ENCODE measurements around the gene NNT.

DNA sequence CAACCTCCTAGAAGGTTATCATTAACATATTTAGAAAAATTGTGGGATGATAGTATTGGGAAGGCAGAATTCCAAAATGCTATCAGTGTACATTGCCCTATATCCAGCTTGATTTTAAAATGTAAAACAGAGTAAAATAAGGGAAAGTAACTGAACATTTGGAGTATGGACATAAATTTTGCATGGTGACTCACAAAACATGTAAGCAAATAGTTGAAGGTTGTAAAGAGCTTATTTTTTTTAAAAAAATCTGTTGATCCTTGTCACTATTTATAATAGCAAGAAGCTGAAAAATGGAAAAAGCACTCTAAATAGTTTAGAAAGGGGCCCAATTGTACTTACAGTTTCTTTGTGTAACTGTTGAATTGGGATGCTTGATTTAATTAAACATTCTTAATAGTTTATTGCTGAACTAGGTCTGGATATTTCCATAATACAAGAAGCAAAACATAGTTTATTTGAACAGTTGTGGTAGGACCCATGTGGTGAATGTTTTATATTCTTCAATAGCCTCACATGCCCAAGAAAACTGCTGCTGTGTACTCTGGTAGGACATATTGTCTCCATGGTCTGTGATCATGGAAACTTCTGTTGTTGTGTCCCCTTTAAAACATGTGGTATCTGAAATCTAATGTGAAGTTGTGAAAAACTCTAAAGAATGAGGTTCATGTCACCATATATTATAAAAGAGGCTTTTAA, 82.4 kb downstream of the NNT start:
- TF ChIP-seq, protein P1, sequence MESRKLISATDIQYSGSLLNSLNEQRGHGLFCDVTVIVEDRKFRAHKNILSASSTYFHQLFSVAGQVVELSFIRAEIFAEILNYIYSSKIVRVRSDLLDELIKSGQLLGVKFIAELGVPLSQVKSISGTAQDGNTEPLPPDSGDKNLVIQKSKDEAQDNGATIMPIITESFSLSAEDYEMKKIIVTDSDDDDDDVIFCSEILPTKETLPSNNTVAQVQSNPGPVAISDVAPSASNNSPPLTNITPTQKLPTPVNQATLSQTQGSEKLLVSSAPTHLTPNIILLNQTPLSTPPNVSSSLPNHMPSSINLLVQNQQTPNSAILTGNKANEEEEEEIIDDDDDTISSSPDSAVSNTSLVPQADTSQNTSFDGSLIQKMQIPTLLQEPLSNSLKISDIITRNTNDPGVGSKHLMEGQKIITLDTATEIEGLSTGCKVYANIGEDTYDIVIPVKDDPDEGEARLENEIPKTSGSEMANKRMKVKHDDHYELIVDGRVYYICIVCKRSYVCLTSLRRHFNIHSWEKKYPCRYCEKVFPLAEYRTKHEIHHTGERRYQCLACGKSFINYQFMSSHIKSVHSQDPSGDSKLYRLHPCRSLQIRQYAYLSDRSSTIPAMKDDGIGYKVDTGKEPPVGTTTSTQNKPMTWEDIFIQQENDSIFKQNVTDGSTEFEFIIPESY (IDR thresholded peaks at IDR 0.05), result no peak
- TF ChIP-seq, protein P2, sequence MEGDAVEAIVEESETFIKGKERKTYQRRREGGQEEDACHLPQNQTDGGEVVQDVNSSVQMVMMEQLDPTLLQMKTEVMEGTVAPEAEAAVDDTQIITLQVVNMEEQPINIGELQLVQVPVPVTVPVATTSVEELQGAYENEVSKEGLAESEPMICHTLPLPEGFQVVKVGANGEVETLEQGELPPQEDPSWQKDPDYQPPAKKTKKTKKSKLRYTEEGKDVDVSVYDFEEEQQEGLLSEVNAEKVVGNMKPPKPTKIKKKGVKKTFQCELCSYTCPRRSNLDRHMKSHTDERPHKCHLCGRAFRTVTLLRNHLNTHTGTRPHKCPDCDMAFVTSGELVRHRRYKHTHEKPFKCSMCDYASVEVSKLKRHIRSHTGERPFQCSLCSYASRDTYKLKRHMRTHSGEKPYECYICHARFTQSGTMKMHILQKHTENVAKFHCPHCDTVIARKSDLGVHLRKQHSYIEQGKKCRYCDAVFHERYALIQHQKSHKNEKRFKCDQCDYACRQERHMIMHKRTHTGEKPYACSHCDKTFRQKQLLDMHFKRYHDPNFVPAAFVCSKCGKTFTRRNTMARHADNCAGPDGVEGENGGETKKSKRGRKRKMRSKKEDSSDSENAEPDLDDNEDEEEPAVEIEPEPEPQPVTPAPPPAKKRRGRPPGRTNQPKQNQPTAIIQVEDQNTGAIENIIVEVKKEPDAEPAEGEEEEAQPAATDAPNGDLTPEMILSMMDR (IDR thresholded peaks at IDR 0.05 in 2 of 3, conservative IDR thresholded peaks at IDR 0.05 in 1 of 3; ENCODE audit: control insufficient read depth in 2 of 3, extremely low read depth in 1 of 3, insufficient read depth in 1 of 3, low read depth in 3 of 3, low read length in 3 of 3), result no peak

Data from GM12878 (cell line).